K562 (cell line): Measurements from ENCODE around the gene TINCR. TPM values are rescaled to one million over a fixed set of nuclear protein-coding genes. Genes with fewer than 3 reads are reported as not detected.

Source experiments
- ATAC-seq: fragments of 200-7000 bp; cut with Tn5 transposase; 3 replicates; pipeline ENCODE4 v1.9.1; 2020; ENCODE audit warnings: moderate library complexity
- BruUV-seq: library from RNA; stranded (reverse); fragments of 400-500 nt; replicated peaks from 2 replicates; lab custom pipeline; 2021; lab: Mats Ljungman, UMichigan
- CTCF ChIA-PET: fragments of 300-600 bp; formaldehyde crosslinking; extraction: SDS; loops from one replicate; lab custom pipeline; 2021; ENCODE audit warnings: low intra/inter-chr PET ratio; lab: Yijun Ruan, JAX
- POLR2A ChIA-PET: fragments of 300-600, 350-650 bp; sonication (Branson Sonifier 250); formaldehyde crosslinking; extraction: SDS; loops from one replicate; lab custom pipeline; 2021; ENCODE audit warnings: antibody characterized with exemption, inconsistent platforms; lab: Yijun Ruan, JAX
- DNase-seq, 4 experiments: peaks; one replicate each; pipeline versions ENCODE4 v3.0.0 to v3.0.0-alpha.2; 2011 to 2018; ENCODE audit warnings: low spot score in 3 of 4, mixed read lengths in 3 of 4; ENCODE audit errors: extremely low read depth in 1 of 4
- FAIRE-seq: peaks from 2 replicates; lab custom pipeline; 2011; peaks lifted over from hg19 to GRCh38; lab: Jason Lieb, UNC
- H2AFZ ChIP-seq: 2 replicates; pipeline ENCODE4 v1.6.0; 2011; ENCODE audit warnings: low read depth, low read length, control low read depth, inconsistent platforms
- H3K27ac ChIP-seq: fragments of 200-600 bp; 3 replicates; pipeline ENCODE4 v1.8.0; 2011; ENCODE audit warnings: low read depth, mild to moderate bottlenecking, control low read depth, inconsistent platforms, low read length, moderate library complexity, mixed read lengths; ENCODE audit errors: extremely low read depth
- H3K27me3 ChIP-seq, 2 experiments: fragments of 300-600 bp in 1 of 2; 2 replicates in 1 of 2; 3 replicates in 1 of 2; pipeline versions ENCODE4 v1.6.0 to v1.8.0; 2011; ENCODE audit warnings: inconsistent platforms in 2 of 2, low read length in 2 of 2, mild to moderate bottlenecking in 1 of 2, mixed read lengths in 1 of 2, moderate library complexity in 1 of 2; ENCODE audit not compliant: control insufficient read depth in 2 of 2, insufficient read depth in 2 of 2
- H3K36me3 ChIP-seq: fragments of 300-600 bp; 3 replicates; pipeline ENCODE4 v1.8.0; 2011; ENCODE audit warnings: mild to moderate bottlenecking, low read length, inconsistent platforms; ENCODE audit not compliant: control insufficient read depth, insufficient read depth
- H3K4me1 ChIP-seq, 2 experiments: fragments of 200-600 bp in 1 of 2; replicated peaks in 1 of 2; 2 replicates in 1 of 2; 3 replicates in 1 of 2; pipeline versions ENCODE4 v1.5.1 to v1.8.0; 2011; ENCODE audit warnings: inconsistent platforms in 2 of 2, low read length in 2 of 2, mild to moderate bottlenecking in 1 of 2, mixed read lengths in 1 of 2, moderate library complexity in 1 of 2; ENCODE audit not compliant: control insufficient read depth in 2 of 2, insufficient read depth in 2 of 2
- H3K4me2 ChIP-seq: 2 replicates; pipeline ENCODE4 v1.6.1; 2011; ENCODE audit warnings: low read length, control low read depth, inconsistent platforms, mixed read lengths; ENCODE audit not compliant: insufficient read depth
- H3K4me3 ChIP-seq: fragments of 200-600 bp; sonication (generic), shearing (Covaris generic); 2 replicates; pipeline ENCODE4 v1.5.1; 2016; ENCODE audit warnings: control low read depth, inconsistent platforms
- H3K79me2 ChIP-seq: fragments of 200-600 bp; 3 replicates; pipeline ENCODE4 v1.8.0; 2011; ENCODE audit warnings: low read length, inconsistent platforms; ENCODE audit not compliant: control insufficient read depth, insufficient read depth
- H3K9ac ChIP-seq, 2 experiments: 2 replicates each; pipeline versions ENCODE4 v1.6.0 to v1.6.1; 2011; ENCODE audit warnings: low read depth in 2 of 2, low read length in 2 of 2, control low read depth in 1 of 2, inconsistent platforms in 1 of 2, mild to moderate bottlenecking in 1 of 2, mixed read lengths in 1 of 2; ENCODE audit not compliant: insufficient read depth in 1 of 2
- H3K9me1 ChIP-seq: one replicate; pipeline ENCODE4 v1.6.0; 2011; ENCODE audit warnings: inconsistent platforms, mild to moderate bottlenecking, low read length, moderate library complexity; ENCODE audit not compliant: control insufficient read depth, insufficient read depth
- H3K9me3 ChIP-seq: replicated peaks from 2 replicates; pipeline ENCODE4 v1.5.1; 2011; ENCODE audit warnings: low read depth, low read length, inconsistent platforms; ENCODE audit not compliant: control insufficient read depth, insufficient read depth
- H4K20me1 ChIP-seq: replicated peaks from 2 replicates; pipeline ENCODE4 v1.6.1; 2011; ENCODE audit warnings: low read length, inconsistent platforms, mixed read lengths; ENCODE audit not compliant: control insufficient read depth, insufficient read depth
- BCOR ChIP-seq: fragments of 450-650 bp; IDR thresholded peaks from 2 replicates; pipeline ENCODE4 v1.6.1; 2016
- FOS ChIP-seq: IDR thresholded peaks from 3 replicates; pipeline ENCODE4 v1.6.1; 2011; ENCODE audit not compliant: insufficient read length; ENCODE audit errors: extremely low read depth
- NFATC3 ChIP-seq: fragments of 450-650 bp; IDR thresholded peaks from 2 replicates; pipeline ENCODE4 v1.6.1; 2017; ENCODE audit warnings: mild to moderate bottlenecking
- RBBP5 ChIP-seq: fragments of 200-600 bp; sonication (generic); IDR thresholded peaks from 2 replicates; pipeline ENCODE4 v1.6.1; 2012; ENCODE audit warnings: borderline replicate concordance, mild to moderate bottlenecking, low read length, control low read depth, inconsistent platforms; ENCODE audit not compliant: insufficient read depth, poor library complexity, severe bottlenecking
- RBM17 ChIP-seq: fragments of 200-400 bp; formaldehyde crosslinking; IDR thresholded peaks from 2 replicates; pipeline ENCODE4 v1.6.1; 2017; ENCODE audit warnings: low read depth, mild to moderate bottlenecking, low read length, borderline replicate concordance
- TCF7 ChIP-seq: sonication (generic); IDR thresholded peaks from 2 replicates; pipeline ENCODE4 v1.6.1; 2016; ENCODE audit warnings: antibody characterized with exemption, borderline replicate concordance
- WGBS: fragments of 100-300 bp; shearing (Covaris generic); methylation state at CpG from one replicate; pipeline ENCODE4 v1.1.6; 2016; ENCODE audit warnings: low coverage, mixed read lengths; ENCODE audit not compliant: insufficient coverage; ENCODE audit errors: missing lambda C conversion rate; 5-methylcytosine and 5-hydroxymethylcytosine counted together
- in situ Hi-C: fragments of 300-500 bp; cut with MboI; formaldehyde crosslinking; loops from 4 replicates; pipeline ENCODE4 v1.15.0; 2018; ENCODE audit warnings: inconsistent platforms, mixed read lengths
- intact Hi-C: fragments of 100-400 bp; cut with micrococcal nuclease; formaldehyde crosslinking; loops from 2 replicates; pipeline ENCODE4 v1.14.2; 2022
- polyA plus RNA-seq, 8 experiments: library from polyadenylated mRNA; depleted of rRNA in 4 of 8; stranded (reverse) in 5 of 8; unstranded in 3 of 8; fragments of >200 nt; fragmentation: Nextera tagmentation in 2 of 8; fragmentation: Illumina TruSeq in 1 of 8; extraction: Ambion mirVana in 2 of 8; extraction: Trizol in 1 of 8; gene quantifications; 2 replicates each; pipeline versions ENCODE4 v1.2.1 to v1.2.3, GENCODE V29; 2011 to 2014; ENCODE audit warnings: inconsistent platforms in 1 of 8, missing spikeins in 1 of 8
- total RNA-seq, 7 experiments: library from RNA; depleted of rRNA in 6 of 7; stranded (reverse); fragments of >200 nt in 6 of 7; fragmentation: Illumina TruSeq in 2 of 7; extraction: Trizol in 2 of 7; gene quantifications; 2 replicates each; pipeline versions ENCODE4 v1.2.1 to v1.2.3, GENCODE V29; 2011 to 2021; ENCODE audit warnings: low replicate concordance in 1 of 7
- TF ChIP-seq, protein P1 (sequence below), 2 experiments: fragments of 450-650 bp; IDR thresholded peaks; 2 replicates each; pipeline ENCODE4 v1.6.1; 2016; ENCODE audit warnings: mild to moderate bottlenecking in 2 of 2, borderline replicate concordance in 1 of 2, low read depth in 1 of 2, moderate library complexity in 1 of 2
- TF ChIP-seq, protein P2 (sequence below): fragments of 250-450 bp; sonication (Bioruptor Pico); IDR thresholded peaks from 2 replicates; pipeline ENCODE4 v1.5.0; 2021; ENCODE audit warnings: mild to moderate bottlenecking, borderline replicate concordance

TINCR gene
- total and polyA plus RNA-seq, 9 of the 15 experiments (the other 6 are each of a cell fraction or from before 2014, with no cell fraction given), result 0.03 to 0.24 (median 0.09) TPM; not detected in 1

DNA sequence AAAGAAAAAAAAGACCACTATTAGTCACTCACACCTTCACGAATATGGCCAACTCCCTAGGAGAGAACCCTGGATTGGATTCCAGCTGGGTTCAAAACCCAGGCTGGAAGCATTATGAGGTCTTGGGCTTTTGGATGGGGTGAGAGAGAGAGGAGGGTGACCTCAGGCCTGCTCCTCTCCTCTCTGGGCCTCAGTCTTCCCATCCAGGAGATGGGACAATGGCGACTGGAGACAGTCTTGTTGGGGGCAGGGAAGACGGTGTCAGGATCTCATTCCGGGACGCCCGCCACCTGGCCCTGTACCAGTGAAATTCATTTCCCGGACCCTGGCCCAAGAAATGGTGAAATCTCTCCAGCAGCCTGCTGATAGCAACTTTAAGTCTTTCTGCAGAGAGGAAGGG, 26.3 kb downstream of the TINCR start:
- Histone ChIP-seq H3K27ac (no peak overlapping the region), H3K4me1 (peaks cover 0 to 11% of the 10 kb centered on the region in 2 experiments; a peak in 2 of 5 replicates), H3K79me2 (no peaks in the 10 kb centered on the region), H3K4me2 (no peak overlapping the region), H3K27me3 (peaks cover 4 to 5% of the 10 kb centered on the region in 2 experiments; a peak in 2 of 5 replicates), H4K20me1 (no peaks in the 10 kb centered on the region), H3K9me1 (no peaks in the 10 kb centered on the region), H3K36me3 (no peaks in the 10 kb centered on the region), H3K9me3 (no peaks in the 10 kb centered on the region), H3K4me3 (no peak overlapping the region), H2AFZ (no peak overlapping the region), H3K9ac (no peak overlapping the region)
- DNase-seq (no peak), FAIRE-seq (no peak), ATAC-seq (no peak)
- WGBS, result 7% methylated on average over 5 of the region's 7 CpGs
- in situ Hi-C loops, result no loop called here
- CTCF ChIA-PET, result no interaction called here
- no TSS peak for BruUV-seq
- POLR2A ChIA-PET, result interaction anchor here (0.6 kb wide), 1 partner anchor 15 kb away, joined by 4 read pairs; no protein-coding TSS in a partner anchor
- intact Hi-C loops, result no loop called here
- no peak for TF ChIP-seq NFATC3
- TF ChIP-seq RBM17, result no peak
- peak; percentile 55; the same call in 1 of the 2 replicates for TF ChIP-seq BCOR
- TF ChIP-seq, protein P1, sequence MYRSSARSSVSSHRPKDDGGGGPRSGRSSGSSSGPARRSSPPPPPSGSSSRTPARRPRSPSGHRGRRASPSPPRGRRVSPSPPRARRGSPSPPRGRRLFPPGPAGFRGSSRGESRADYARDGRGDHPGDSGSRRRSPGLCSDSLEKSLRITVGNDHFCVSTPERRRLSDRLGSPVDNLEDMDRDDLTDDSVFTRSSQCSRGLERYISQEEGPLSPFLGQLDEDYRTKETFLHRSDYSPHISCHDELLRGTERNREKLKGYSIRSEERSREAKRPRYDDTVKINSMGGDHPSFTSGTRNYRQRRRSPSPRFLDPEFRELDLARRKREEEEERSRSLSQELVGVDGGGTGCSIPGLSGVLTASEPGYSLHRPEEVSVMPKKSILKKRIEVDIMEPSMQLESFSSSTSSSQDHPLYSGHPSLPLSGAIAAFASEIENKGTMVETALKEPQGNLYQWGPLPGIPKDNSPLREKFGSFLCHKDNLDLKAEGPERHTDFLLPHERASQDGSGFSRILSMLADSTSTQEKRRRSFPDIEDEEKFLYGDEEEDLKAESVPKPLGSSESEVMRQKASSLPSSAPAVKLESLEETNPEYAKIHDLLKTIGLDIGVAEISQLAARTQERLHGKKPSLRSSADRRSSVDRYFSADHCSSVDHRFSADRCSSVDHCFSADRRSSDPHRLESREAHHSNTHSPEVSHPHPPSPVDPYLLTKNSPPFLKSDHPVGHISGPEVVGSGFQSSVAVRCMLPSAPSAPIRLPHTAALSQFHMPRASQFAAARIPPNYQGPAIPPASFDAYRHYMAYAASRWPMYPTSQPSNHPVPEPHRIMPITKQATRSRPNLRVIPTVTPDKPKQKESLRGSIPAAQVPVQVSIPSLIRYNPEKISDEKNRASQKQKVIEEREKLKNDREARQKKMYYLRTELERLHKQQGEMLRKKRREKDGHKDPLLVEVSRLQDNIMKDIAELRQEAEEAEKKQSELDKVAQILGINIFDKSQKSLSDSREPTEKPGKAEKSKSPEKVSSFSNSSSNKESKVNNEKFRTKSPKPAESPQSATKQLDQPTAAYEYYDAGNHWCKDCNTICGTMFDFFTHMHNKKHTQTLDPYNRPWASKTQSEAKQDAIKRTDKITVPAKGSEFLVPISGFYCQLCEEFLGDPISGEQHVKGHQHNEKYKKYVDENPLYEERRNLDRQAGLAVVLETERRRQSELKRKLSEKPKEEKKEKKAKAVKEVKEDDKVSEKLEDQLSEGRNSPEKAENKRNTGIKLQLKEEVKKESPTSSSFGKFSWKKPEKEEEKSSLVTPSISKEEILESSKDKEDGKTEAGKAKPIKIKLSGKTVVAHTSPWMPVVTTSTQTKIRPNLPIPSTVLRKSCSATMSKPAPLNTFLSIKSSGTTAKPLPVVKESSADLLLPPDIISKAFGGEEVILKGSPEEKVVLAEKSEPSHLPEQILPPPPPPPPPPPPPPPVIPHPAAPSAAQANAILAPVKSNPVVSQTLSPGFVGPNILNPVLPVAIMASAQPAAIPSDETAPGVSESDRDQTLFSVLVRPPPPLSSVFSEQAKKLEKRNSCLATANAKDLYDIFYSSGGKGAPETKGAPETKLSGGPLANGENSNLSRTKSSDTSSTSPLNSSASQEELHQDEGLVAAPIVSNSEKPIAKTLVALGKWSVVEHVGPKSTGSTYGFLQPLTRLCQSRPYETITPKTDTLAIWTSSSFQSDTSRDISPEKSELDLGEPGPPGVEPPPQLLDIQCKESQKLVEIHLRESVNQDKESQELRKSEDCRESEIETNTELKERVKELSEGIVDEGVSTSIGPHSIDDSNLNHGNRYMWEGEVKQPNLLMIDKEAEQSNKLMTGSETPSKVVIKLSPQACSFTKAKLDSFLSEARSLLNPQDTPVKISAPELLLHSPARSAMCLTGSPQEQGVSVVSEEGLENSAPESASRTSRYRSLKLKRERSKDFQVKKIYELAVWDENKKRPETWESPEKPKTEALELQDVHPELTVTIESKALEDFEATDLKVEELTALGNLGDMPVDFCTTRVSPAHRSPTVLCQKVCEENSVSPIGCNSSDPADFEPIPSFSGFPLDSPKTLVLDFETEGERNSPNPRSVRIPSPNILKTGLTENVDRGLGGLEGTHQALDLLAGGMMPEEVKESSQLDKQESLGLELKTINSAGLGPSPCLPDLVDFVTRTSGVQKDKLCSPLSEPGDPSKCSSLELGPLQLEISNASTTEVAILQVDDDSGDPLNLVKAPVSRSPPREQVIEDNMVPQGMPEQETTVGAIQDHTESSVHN (IDR thresholded peaks at IDR 0.05; ENCODE audit: borderline replicate concordance in 1 of 2, low read depth in 1 of 2), result no peak
- TF ChIP-seq RBBP5, result no peak
- no peak for TF ChIP-seq FOS
- TF ChIP-seq TCF7, result no peak
- TF ChIP-seq, protein P2, sequence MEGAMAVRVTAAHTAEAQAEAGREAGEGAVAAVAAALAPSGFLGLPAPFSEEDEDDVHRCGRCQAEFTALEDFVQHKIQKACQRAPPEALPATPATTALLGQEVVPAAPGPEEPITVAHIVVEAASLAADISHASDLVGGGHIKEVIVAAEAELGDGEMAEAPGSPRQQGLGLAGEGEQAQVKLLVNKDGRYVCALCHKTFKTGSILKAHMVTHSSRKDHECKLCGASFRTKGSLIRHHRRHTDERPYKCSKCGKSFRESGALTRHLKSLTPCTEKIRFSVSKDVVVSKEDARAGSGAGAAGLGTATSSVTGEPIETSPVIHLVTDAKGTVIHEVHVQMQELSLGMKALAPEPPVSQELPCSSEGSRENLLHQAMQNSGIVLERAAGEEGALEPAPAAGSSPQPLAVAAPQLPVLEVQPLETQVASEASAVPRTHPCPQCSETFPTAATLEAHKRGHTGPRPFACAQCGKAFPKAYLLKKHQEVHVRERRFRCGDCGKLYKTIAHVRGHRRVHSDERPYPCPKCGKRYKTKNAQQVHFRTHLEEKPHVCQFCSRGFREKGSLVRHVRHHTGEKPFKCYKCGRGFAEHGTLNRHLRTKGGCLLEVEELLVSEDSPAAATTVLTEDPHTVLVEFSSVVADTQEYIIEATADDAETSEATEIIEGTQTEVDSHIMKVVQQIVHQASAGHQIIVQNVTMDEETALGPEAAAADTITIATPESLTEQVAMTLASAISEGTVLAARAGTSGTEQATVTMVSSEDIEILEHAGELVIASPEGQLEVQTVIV (CRISPR knock-in tag), result no peak
